Tibial nerve (tissue), 4 donors: ENCODE measurements around the gene SLC17A9. TPM values are rescaled to one million over a fixed set of nuclear protein-coding genes. Genes with fewer than 3 reads are reported as not detected.

Source experiments
- DNase-seq, 2 donors: peaks; one replicate each; pipeline ENCODE4 v3.0.0-alpha.2; 2019; ENCODE audit warnings: low spot score in 2 of 2
- H3K27ac ChIP-seq, 4 donors: fragments of 200-600 bp; sonication (generic) in 3 of 4; one replicate each; pipeline ENCODE4 v1.5.1; 2017 to 2019; ENCODE audit warnings: mild to moderate bottlenecking in 1 of 4
- H3K27me3 ChIP-seq, 2 donors: fragments of 200-600 bp; sonication (generic) in 1 of 2; one replicate each; pipeline versions ENCODE4 v1.5.1 to v1.6.0; 2017 to 2019
- H3K36me3 ChIP-seq, 3 donors: fragments of 200-600 bp; sonication (generic); one replicate each; pipeline ENCODE4 v1.5.1; 2018 to 2019
- H3K4me1 ChIP-seq, 4 donors: fragments of 200-600 bp; sonication (generic) in 3 of 4; one replicate each; pipeline ENCODE4 v1.5.1; 2017 to 2019
- H3K4me3 ChIP-seq, 4 donors: fragments of 200-600 bp; sonication (generic) in 3 of 4; one replicate each; pipeline ENCODE4 v1.5.1; 2017 to 2019; ENCODE audit warnings: mild to moderate bottlenecking in 1 of 4, moderate library complexity in 1 of 4
- H3K9me3 ChIP-seq, 4 donors: fragments of 200-600 bp; sonication (generic) in 3 of 4; one replicate each; pipeline ENCODE4 v1.5.1; 2017 to 2019
- CTCF ChIP-seq, 5 experiments: fragments of 200-600 bp in 3 of 5; fragments of 450-650 bp in 2 of 5; sonication (generic) in 3 of 5; IDR thresholded peaks; one replicate each; pipeline ENCODE4 v1.5.1; 2016 to 2019; ENCODE audit warnings: antibody characterized with exemption in 5 of 5, mild to moderate bottlenecking in 3 of 5, moderate library complexity in 2 of 5
- EP300 ChIP-seq, 2 donors: sonication (generic); formaldehyde crosslinking; IDR thresholded peaks; one replicate each; pipeline ENCODE4 v1.6.1; 2017; ENCODE audit warnings: antibody characterized with exemption in 2 of 2, mild to moderate bottlenecking in 1 of 2
- POLR2A ChIP-seq, 2 donors: fragments of 450-650 bp; IDR thresholded peaks; one replicate each; pipeline ENCODE4 v1.6.1; 2017; ENCODE audit warnings: antibody characterized with exemption in 2 of 2, mild to moderate bottlenecking in 2 of 2, moderate library complexity in 2 of 2
- WGBS, 2 donors: methylation state at CpG; one replicate each; pipeline ENCODE4 v1.1.5; 2018; 5-methylcytosine and 5-hydroxymethylcytosine counted together
- total RNA-seq, 4 donors: library from RNA; depleted of rRNA; stranded (reverse); fragments of >200 nt; gene quantifications; one replicate each; pipeline ENCODE4 v1.1.0, GENCODE V29; 2016

SLC17A9 gene
- total RNA-seq, 4 donors from 2014 or later = 3.9 to 13.5 (median 4.5) TPM

- Histone ChIP-seq H3K4me3 (no peak overlapping the region), H3K27ac (no peak overlapping the region), H3K36me3 (no peaks in the 10 kb centered on the region), H3K9me3 (no peaks in the 10 kb centered on the region), H3K4me1 (no peaks in the 10 kb centered on the region), H3K27me3 (peaks cover 0 to 93% of the 10 kb centered on the region in 2 donors)
- DNase-seq = no peak
- 67 to 68% methylated on average over 8 to 11 of the region's 11 CpGs for WGBS, 2 donors
- TF ChIP-seq POLR2A (IDR thresholded peaks at IDR 0.05) (no peak), EP300 (IDR thresholded peaks at IDR 0.05) (no peak), CTCF (IDR thresholded peaks at IDR 0.05) (no peak)
These were observed 43.0 kb downstream of the SLC17A9 start for GRCh38 chr20:62995481-62995880.

- H3K9me3 ChIP-seq = no peaks in the 10 kb centered on the region
- WGBS, 2 donors = 79 to 85% methylated on average over 12 to 25 of the region's 25 CpGs
- DNase-seq = no peak
- TF ChIP-seq POLR2A (IDR thresholded peaks at IDR 0.05) (no peak), CTCF (IDR thresholded peaks at IDR 0.05) (no peak), EP300 (IDR thresholded peaks at IDR 0.05) (no peak)
- H3K36me3 ChIP-seq = no peaks in the 10 kb centered on the region
- H3K27me3 ChIP-seq = peaks cover 0 to 92% of the 10 kb centered on the region in 2 donors
- H3K27ac ChIP-seq = no peak overlapping the region
- no peak overlapping the region for H3K4me3 ChIP-seq
- H3K4me1 ChIP-seq = no peaks in the 10 kb centered on the region
These were observed 43.5 kb downstream of the SLC17A9 start for GRCh38 chr20:62995898-62996595.

GRCh38 chr20:62996596-62996982 is 44.1 kb downstream of the SLC17A9 start:
- no peaks in the 10 kb centered on the region for H3K36me3 ChIP-seq
- WGBS, 2 donors = 82 to 86% methylated on average over 14 of the region's 14 CpGs
- H3K4me3 ChIP-seq = no peak overlapping the region
- peaks cover 0 to 92% of the 10 kb centered on the region in 2 donors for H3K27me3 ChIP-seq
- no peaks in the 10 kb centered on the region for H3K9me3 ChIP-seq
- no peak for TF ChIP-seq POLR2A (IDR thresholded peaks at IDR 0.05)
- no peak for TF ChIP-seq EP300 (IDR thresholded peaks at IDR 0.05)
- no peak for TF ChIP-seq CTCF (IDR thresholded peaks at IDR 0.05)
- no peak overlapping the region for H3K27ac ChIP-seq
- H3K4me1 ChIP-seq = no peaks in the 10 kb centered on the region
- DNase-seq = no peak

DNA sequence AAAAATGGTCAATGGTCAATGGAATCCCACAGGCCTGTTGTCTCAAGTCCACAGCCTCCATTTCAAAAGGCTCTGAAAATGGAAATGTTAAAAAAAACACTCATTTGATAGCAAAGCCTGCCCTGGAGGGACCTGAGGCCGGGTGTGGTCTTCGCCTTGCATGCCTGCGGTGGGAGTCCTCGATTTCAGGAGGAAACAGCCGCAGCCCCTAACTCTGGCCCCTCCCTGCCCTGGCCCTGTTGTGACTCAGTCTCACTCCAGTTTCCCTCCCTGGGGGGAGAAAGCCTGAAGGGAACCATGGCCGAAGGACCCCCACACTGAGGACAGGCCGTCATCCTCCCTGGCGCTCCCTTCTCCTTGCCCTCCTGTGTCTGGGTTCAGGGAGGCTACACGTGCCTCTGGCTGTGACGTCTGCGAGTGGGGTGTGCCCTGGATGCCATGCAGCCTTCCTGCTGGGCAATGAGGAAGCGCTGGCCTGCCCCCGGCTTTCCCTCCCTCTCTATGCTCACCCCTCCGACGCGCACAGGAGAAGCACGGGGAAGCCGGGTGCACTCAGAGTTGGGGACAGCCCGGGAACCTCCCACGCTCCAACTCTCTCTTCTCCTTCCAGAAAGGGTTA is 45.0 kb downstream of the SLC17A9 start:
- Histone ChIP-seq H3K27me3 (peaks cover 0 to 94% of the 10 kb centered on the region in 2 donors), H3K36me3 (no peaks in the 10 kb centered on the region), H3K4me3 (no peak overlapping the region), H3K4me1 (no peaks in the 10 kb centered on the region), H3K9me3 (no peaks in the 10 kb centered on the region), H3K27ac (no peak overlapping the region)
- no peak for TF ChIP-seq POLR2A (IDR thresholded peaks at IDR 0.05)
- TF ChIP-seq EP300 (IDR thresholded peaks at IDR 0.05) = no peak
- no peak for TF ChIP-seq CTCF (IDR thresholded peaks at IDR 0.05)
- 23 to 35% methylated on average over 20 of the region's 20 CpGs for WGBS, 2 donors
- DNase-seq = no peak

GRCh38 chr20:62998449-62998848 is 45.9 kb downstream of the SLC17A9 start:
- H3K27me3 ChIP-seq = peaks cover 0 to 96% of the 10 kb centered on the region in 2 donors
- WGBS, 2 donors = 71 to 82% methylated on average over 5 of the region's 5 CpGs
- no peak overlapping the region for H3K27ac ChIP-seq
- no peak overlapping the region for H3K4me3 ChIP-seq
- H3K9me3 ChIP-seq = no peaks in the 10 kb centered on the region
- DNase-seq = no peak
- no peaks in the 10 kb centered on the region for H3K36me3 ChIP-seq
- no peaks in the 10 kb centered on the region for H3K4me1 ChIP-seq
- no peak for TF ChIP-seq EP300 (IDR thresholded peaks at IDR 0.05)
- TF ChIP-seq POLR2A (IDR thresholded peaks at IDR 0.05) = no peak
- TF ChIP-seq CTCF (IDR thresholded peaks at IDR 0.05) = no peak
